Right atrium auricular region (tissue), 2 donors: ENCODE data around the gene DOK7. TPM values are rescaled to one million over a fixed set of nuclear protein-coding genes. Genes with fewer than 3 reads are reported as not detected.

Experiments
- DNase-seq: peaks from one replicate; pipeline ENCODE4 v3.0.0-alpha.2; 2019; ENCODE audit warnings: low spot score
- H3K27ac ChIP-seq, 2 donors: fragments of 200-600 bp; sonication (generic); 1 replicate in 1 of 2; 2 replicates in 1 of 2; pipeline ENCODE4 v1.5.1; 2016 to 2019
- H3K27me3 ChIP-seq, 2 donors: fragments of 200-600 bp; sonication (generic); one replicate each; pipeline versions ENCODE4 v1.5.1 to v1.6.0; 2017 to 2019
- H3K36me3 ChIP-seq: fragments of 200-600 bp; sonication (generic); one replicate; pipeline ENCODE4 v1.5.1; 2016
- H3K4me1 ChIP-seq, 2 donors: fragments of 200-600 bp; sonication (generic); one replicate each; pipeline versions ENCODE4 v1.5.1 to v1.6.0; 2017 to 2019
- H3K4me3 ChIP-seq, 2 donors: fragments of 200-600 bp; sonication (generic); 1 replicate in 1 of 2; 2 replicates in 1 of 2; pipeline ENCODE4 v1.5.1; 2017 to 2019; ENCODE audit warnings: mild to moderate bottlenecking in 1 of 2, moderate library complexity in 1 of 2
- H3K9me3 ChIP-seq, 2 donors: fragments of 200-600 bp; sonication (generic); one replicate each; pipeline ENCODE4 v1.5.1; 2019
- total RNA-seq, 2 donors: library from RNA; depleted of rRNA; stranded (reverse); fragments of >200 nt; gene quantifications; one replicate each; pipeline ENCODE4 v1.1.0, GENCODE V29; 2016
- TF ChIP-seq, protein P1 (sequence below), 2 donors: fragments of 200-600 bp; sonication (generic); IDR thresholded peaks; one replicate each; pipeline ENCODE4 v1.5.1; 2019; ENCODE audit warnings: antibody characterized with exemption in 2 of 2

Gene DOK7
- total RNA-seq, 2 donors from 2014 or later, result 31.0 to 68.9 TPM

DNA sequence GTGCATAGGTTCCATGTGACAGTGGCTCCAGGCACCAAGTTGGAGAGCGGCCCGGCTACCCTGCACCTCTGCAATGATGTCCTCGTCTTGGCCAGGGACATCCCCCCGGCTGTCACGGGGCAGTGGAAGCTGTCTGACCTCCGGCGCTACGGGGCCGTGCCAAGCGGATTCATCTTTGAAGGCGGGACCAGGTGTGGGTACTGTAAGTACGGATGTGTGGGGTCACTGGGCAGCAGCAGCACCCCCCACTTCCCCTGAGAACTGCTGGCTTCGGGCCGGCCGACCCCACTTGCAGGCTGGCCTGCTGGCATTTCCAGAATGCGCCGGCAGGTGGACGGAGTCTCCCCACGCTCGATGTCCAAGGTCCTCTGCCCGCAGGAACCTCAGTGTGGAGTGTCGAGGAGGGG is 13.2 kb downstream of the DOK7 start:
- peaks cover 0 to 31% of the 10 kb centered on the region in 2 donors for H3K4me1 ChIP-seq
- H3K36me3 ChIP-seq, result peaks cover 14% of the 10 kb centered on the region
- no peaks in the 10 kb centered on the region for H3K9me3 ChIP-seq
- no peaks in the 10 kb centered on the region for H3K27me3 ChIP-seq
- no peak for DNase-seq
- TF ChIP-seq, protein P1, sequence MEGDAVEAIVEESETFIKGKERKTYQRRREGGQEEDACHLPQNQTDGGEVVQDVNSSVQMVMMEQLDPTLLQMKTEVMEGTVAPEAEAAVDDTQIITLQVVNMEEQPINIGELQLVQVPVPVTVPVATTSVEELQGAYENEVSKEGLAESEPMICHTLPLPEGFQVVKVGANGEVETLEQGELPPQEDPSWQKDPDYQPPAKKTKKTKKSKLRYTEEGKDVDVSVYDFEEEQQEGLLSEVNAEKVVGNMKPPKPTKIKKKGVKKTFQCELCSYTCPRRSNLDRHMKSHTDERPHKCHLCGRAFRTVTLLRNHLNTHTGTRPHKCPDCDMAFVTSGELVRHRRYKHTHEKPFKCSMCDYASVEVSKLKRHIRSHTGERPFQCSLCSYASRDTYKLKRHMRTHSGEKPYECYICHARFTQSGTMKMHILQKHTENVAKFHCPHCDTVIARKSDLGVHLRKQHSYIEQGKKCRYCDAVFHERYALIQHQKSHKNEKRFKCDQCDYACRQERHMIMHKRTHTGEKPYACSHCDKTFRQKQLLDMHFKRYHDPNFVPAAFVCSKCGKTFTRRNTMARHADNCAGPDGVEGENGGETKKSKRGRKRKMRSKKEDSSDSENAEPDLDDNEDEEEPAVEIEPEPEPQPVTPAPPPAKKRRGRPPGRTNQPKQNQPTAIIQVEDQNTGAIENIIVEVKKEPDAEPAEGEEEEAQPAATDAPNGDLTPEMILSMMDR (IDR thresholded peaks at IDR 0.05), result no peak
- H3K27ac ChIP-seq, result no peak overlapping the region
- no peak overlapping the region for H3K4me3 ChIP-seq

DNA sequence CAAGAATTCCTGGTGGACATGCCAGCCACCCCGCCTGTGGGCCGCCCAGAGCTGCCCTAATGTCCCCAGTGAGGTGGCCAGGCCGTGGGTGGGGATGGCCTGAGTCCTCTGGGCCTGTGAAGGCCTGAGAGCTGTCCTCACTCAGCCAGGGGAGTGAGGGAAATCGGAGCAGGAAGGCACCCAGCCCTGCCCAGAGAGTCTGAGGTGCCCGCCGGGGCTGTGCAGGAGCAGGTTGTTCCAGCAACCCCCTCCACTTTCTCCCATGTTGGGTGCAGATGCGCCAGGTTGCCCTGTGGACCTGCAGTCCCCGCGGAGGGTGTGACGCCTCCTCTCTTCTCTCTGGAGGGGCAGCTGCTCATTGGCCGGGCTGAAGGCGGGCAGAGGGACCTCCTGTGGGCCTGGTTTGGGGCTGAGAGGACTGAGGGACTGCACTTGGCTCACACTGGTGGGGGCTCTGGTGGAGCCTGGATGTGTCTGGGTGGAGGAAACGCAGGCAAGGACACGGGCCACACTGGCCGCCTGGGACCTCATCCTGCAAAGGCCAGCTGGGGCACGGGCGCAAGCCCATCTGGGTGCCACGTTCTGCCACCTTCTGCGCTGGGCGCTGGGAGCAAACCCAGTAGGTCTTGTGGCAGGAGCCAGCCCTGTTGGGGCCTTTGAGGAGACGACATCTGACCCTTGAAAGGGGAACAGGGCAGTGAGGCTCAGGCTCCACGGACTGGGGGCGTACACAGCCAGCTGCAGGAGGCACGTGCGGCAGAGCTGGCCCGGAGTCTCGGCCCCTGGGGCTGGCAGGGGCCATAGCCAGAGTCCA is 14.0 kb downstream of the DOK7 start:
- peak overlapping the region in 1 of 2 donors; percentile 92 for H3K27ac ChIP-seq

DNA sequence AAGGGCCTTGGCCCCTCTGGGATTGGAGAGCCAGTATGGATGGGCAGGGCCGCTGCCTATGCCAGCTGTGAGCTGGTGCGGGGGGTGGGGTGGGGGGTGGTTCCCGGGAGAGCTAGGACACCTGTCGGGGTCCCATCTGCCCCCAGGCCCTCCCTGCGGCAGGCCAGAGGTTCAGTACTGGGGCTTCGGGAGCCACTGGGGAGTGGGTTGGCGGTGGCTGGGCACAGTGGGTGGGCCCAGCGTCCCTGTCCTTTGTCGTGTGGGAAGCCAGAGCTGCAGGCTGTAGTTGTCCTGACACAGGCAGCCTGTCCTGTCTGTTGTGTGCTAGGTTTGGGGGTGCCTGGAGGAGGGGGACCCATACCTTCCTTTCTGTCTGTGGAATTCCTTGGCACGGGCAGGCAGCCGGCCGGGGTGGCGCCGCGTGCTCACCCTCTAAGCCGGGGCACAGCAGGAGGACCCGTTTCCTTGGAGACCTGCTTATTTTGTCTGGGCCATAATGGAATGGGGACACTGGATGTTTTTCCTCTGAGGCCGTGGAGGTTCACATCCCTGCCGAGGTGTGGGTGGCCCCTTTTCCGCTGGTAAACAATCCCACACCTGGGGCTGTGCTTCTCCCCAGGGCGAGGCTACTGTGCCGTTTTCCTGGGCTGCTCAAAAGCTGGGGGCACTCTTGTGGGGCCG is 14.8 kb downstream of the DOK7 start:
- H3K27ac ChIP-seq, result peak overlapping the region in 1 of 2 donors; percentile 92
- TF ChIP-seq, protein P1 (IDR thresholded peaks at IDR 0.05), result no peak
- no peaks in the 10 kb centered on the region for H3K27me3 ChIP-seq
- DNase-seq, result no peak
- H3K36me3 ChIP-seq, result peaks cover 14% of the 10 kb centered on the region
- H3K4me1 ChIP-seq, result peaks cover 0 to 42% of the 10 kb centered on the region in 2 donors
- H3K9me3 ChIP-seq, result no peaks in the 10 kb centered on the region
- no peak overlapping the region for H3K4me3 ChIP-seq

More for the DNA sequence above, 14.0 kb downstream of the DOK7 start:
- H3K36me3 ChIP-seq, result peaks cover 14% of the 10 kb centered on the region
- no peaks in the 10 kb centered on the region for H3K9me3 ChIP-seq
- TF ChIP-seq, protein P1 (IDR thresholded peaks at IDR 0.05), result no peak
- no peaks in the 10 kb centered on the region for H3K27me3 ChIP-seq
- H3K4me1 ChIP-seq, result peaks cover 0 to 39% of the 10 kb centered on the region in 2 donors
- DNase-seq, result no peak
- no peak overlapping the region for H3K4me3 ChIP-seq

DNA sequence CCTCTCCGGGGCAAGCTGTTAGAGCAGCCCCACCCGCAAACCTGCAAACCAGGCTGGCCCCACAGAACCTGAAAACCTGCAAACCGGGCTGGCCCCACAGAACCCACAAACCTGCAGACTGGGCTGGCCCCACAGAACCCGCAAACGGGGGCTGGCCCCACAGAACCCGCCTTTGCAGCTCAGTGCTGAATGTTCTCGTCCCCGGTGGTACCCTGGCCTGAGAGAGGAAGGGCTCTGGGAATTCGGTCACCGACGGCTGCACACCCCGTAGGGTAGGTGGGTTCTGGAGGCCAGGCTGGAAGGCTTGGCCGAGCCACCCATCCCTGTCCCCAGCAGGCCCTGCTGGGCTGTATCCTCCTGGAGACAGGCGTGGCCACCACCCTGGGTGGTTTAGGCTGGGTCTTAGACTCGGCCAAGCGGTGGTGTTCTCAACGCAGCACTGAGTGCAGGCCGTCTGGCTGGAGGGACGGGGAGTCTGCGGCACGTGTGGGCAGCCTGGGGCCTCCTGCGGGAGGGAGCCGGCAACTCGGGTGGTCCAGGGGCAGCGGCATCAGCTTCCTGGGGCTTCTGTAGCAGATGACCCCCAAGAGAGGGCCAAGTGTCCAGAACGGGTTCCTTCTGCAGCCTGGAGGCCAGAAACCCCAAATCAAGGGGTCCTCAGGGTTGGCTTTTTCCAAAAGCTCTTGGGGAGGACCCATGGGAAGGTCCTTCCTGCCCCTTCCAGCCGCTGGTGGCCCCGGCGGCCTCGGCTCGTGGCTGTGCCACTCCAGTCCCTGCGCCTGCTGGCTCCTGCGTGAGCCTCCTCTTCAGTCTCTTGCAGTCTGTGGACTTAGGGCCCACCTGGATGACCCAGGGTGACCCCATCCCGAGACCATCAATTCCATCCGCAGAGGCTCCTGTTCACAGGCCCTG is 15.6 kb downstream of the DOK7 start:
- H3K9me3 ChIP-seq, result no peaks in the 10 kb centered on the region
- DNase-seq, result no peak
- H3K27ac ChIP-seq, result peak overlapping the region; percentile 92 to 99
- H3K27me3 ChIP-seq, result no peaks in the 10 kb centered on the region
- H3K36me3 ChIP-seq, result peaks cover 14% of the 10 kb centered on the region
- peaks cover 0 to 37% of the 10 kb centered on the region in 2 donors for H3K4me1 ChIP-seq
- TF ChIP-seq, protein P1 (IDR thresholded peaks at IDR 0.05), result no peak
- H3K4me3 ChIP-seq, result no peak overlapping the region

DNA sequence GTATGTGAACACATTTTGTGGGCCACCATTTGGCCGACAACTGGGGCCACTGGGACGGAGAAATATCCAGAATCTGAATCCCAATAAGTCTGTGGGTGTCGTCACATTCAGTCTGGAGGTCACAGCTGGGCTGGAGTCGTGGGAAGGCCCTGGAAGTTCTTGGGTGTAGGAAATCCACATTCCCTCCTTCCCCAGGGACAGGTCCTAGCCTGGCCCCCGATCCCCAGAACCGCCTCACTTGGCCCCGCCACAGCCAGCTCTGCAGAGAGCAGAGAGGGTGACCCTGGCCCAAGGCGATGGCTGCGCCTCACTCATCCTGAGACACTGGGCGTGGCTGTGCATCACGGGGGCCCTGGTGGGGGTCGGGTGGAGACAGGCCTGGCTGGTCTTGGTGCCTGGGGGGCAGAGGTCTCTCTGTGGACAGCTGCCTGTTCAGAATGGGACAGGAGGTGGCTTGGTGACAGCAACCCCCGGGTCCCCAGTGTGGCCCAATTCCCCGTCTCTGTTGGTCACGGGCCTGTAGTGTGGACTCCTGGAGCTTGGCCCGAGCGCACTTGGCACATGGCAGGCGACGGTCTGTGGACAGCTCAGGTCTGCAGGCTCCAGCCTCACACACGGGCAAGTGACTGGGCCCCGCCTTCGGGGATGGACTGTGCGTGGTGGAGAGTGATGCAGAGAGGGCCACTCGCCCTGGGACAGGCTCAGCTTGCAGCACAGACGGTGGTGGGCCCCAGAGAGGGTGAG is 16.4 kb downstream of the DOK7 start:
- no peak for DNase-seq
- Histone ChIP-seq H3K9me3 (no peaks in the 10 kb centered on the region), H3K27me3 (no peaks in the 10 kb centered on the region), H3K27ac (peak overlapping the region; percentile 92 to 99), H3K4me3 (no peak overlapping the region), H3K36me3 (peaks cover 14% of the 10 kb centered on the region), H3K4me1 (peaks cover 0 to 42% of the 10 kb centered on the region in 2 donors)
- TF ChIP-seq, protein P1 (IDR thresholded peaks at IDR 0.05), result no peak
